K562 (cell line): ENCODE results near the gene SDC1. TPM values are rescaled to one million over a fixed set of nuclear protein-coding genes. Genes with fewer than 3 reads are reported as not detected.

Experiments used
- ATAC-seq: fragments of 200-7000 bp; cut with Tn5 transposase; 3 replicates; pipeline ENCODE4 v1.9.1; 2020; ENCODE audit warnings: moderate library complexity
- BruUV-seq: library from RNA; stranded (reverse); fragments of 400-500 nt; replicated peaks from 2 replicates; lab custom pipeline; 2021; lab: Mats Ljungman, UMichigan
- CTCF ChIA-PET: fragments of 300-600 bp; formaldehyde crosslinking; extraction: SDS; loops from one replicate; lab custom pipeline; 2021; ENCODE audit warnings: low intra/inter-chr PET ratio; lab: Yijun Ruan, JAX
- POLR2A ChIA-PET: fragments of 300-600, 350-650 bp; sonication (Branson Sonifier 250); formaldehyde crosslinking; extraction: SDS; loops from one replicate; lab custom pipeline; 2021; ENCODE audit warnings: antibody characterized with exemption, inconsistent platforms; lab: Yijun Ruan, JAX
- DNase-seq, 4 experiments: peaks; one replicate each; pipeline versions ENCODE4 v3.0.0 to v3.0.0-alpha.2; 2011 to 2018; ENCODE audit warnings: low spot score in 3 of 4, mixed read lengths in 3 of 4; ENCODE audit errors: extremely low read depth in 1 of 4
- FAIRE-seq: peaks from 2 replicates; lab custom pipeline; 2011; peaks lifted over from hg19 to GRCh38; lab: Jason Lieb, UNC
- H2AFZ ChIP-seq: 2 replicates; pipeline ENCODE4 v1.6.0; 2011; ENCODE audit warnings: low read depth, low read length, control low read depth, inconsistent platforms
- H3K27ac ChIP-seq: fragments of 200-600 bp; 3 replicates; pipeline ENCODE4 v1.8.0; 2011; ENCODE audit warnings: low read depth, mild to moderate bottlenecking, control low read depth, inconsistent platforms, low read length, moderate library complexity, mixed read lengths; ENCODE audit errors: extremely low read depth
- H3K27me3 ChIP-seq, 2 experiments: fragments of 300-600 bp in 1 of 2; 2 replicates in 1 of 2; 3 replicates in 1 of 2; pipeline versions ENCODE4 v1.6.0 to v1.8.0; 2011; ENCODE audit warnings: inconsistent platforms in 2 of 2, low read length in 2 of 2, mild to moderate bottlenecking in 1 of 2, mixed read lengths in 1 of 2, moderate library complexity in 1 of 2; ENCODE audit not compliant: control insufficient read depth in 2 of 2, insufficient read depth in 2 of 2
- H3K36me3 ChIP-seq: fragments of 300-600 bp; 3 replicates; pipeline ENCODE4 v1.8.0; 2011; ENCODE audit warnings: mild to moderate bottlenecking, low read length, inconsistent platforms; ENCODE audit not compliant: control insufficient read depth, insufficient read depth
- H3K4me1 ChIP-seq, 2 experiments: fragments of 200-600 bp in 1 of 2; replicated peaks in 1 of 2; 2 replicates in 1 of 2; 3 replicates in 1 of 2; pipeline versions ENCODE4 v1.5.1 to v1.8.0; 2011; ENCODE audit warnings: inconsistent platforms in 2 of 2, low read length in 2 of 2, mild to moderate bottlenecking in 1 of 2, mixed read lengths in 1 of 2, moderate library complexity in 1 of 2; ENCODE audit not compliant: control insufficient read depth in 2 of 2, insufficient read depth in 2 of 2
- H3K4me2 ChIP-seq: 2 replicates; pipeline ENCODE4 v1.6.1; 2011; ENCODE audit warnings: low read length, control low read depth, inconsistent platforms, mixed read lengths; ENCODE audit not compliant: insufficient read depth
- H3K4me3 ChIP-seq: fragments of 200-600 bp; sonication (generic), shearing (Covaris generic); 2 replicates; pipeline ENCODE4 v1.5.1; 2016; ENCODE audit warnings: control low read depth, inconsistent platforms
- H3K79me2 ChIP-seq: fragments of 200-600 bp; 3 replicates; pipeline ENCODE4 v1.8.0; 2011; ENCODE audit warnings: low read length, inconsistent platforms; ENCODE audit not compliant: control insufficient read depth, insufficient read depth
- H3K9ac ChIP-seq, 2 experiments: 2 replicates each; pipeline versions ENCODE4 v1.6.0 to v1.6.1; 2011; ENCODE audit warnings: low read depth in 2 of 2, low read length in 2 of 2, control low read depth in 1 of 2, inconsistent platforms in 1 of 2, mild to moderate bottlenecking in 1 of 2, mixed read lengths in 1 of 2; ENCODE audit not compliant: insufficient read depth in 1 of 2
- H3K9me1 ChIP-seq: one replicate; pipeline ENCODE4 v1.6.0; 2011; ENCODE audit warnings: inconsistent platforms, mild to moderate bottlenecking, low read length, moderate library complexity; ENCODE audit not compliant: control insufficient read depth, insufficient read depth
- H3K9me3 ChIP-seq: replicated peaks from 2 replicates; pipeline ENCODE4 v1.5.1; 2011; ENCODE audit warnings: low read depth, low read length, inconsistent platforms; ENCODE audit not compliant: control insufficient read depth, insufficient read depth
- H4K20me1 ChIP-seq: replicated peaks from 2 replicates; pipeline ENCODE4 v1.6.1; 2011; ENCODE audit warnings: low read length, inconsistent platforms, mixed read lengths; ENCODE audit not compliant: control insufficient read depth, insufficient read depth
- DMBX1 ChIP-seq: fragments of 250-450 bp; sonication (Bioruptor Pico); IDR thresholded peaks from 2 replicates; pipeline ENCODE4 v1.8.0; 2022; ENCODE audit warnings: inconsistent platforms, mild to moderate bottlenecking, moderate library complexity, borderline replicate concordance
- DNMT1 ChIP-seq: fragments of 450-650 bp; IDR thresholded peaks from 2 replicates; pipeline ENCODE4 v1.6.1; 2016; ENCODE audit warnings: antibody characterized with exemption, mild to moderate bottlenecking
- JUNB ChIP-seq: fragments of 450-650 bp; formaldehyde crosslinking; conservative IDR thresholded peaks from 2 replicates; pipeline ENCODE4 v1.4.0; 2020; ENCODE audit warnings: mild to moderate bottlenecking
- SMARCA5 ChIP-seq: fragments of 450-650 bp; IDR thresholded peaks from 2 replicates; pipeline ENCODE4 v1.6.1; 2016
- TBP ChIP-seq: optimal IDR thresholded peaks from 2 replicates; pipeline ENCODE3; 2011; ENCODE audit warnings: low read depth, low read length, improper control_type of control experiment
- TEAD4 ChIP-seq, 2 experiments: sonication (generic) in 1 of 2; formaldehyde crosslinking in 1 of 2; IDR thresholded peaks; 2 replicates each; pipeline versions ENCODE4 v1.6.1 to v1.8.0; 2012 to 2022; ENCODE audit warnings: borderline replicate concordance in 1 of 2, inconsistent platforms in 1 of 2, low read length in 1 of 2, mild to moderate bottlenecking in 1 of 2, missing genetic modification reagents in 1 of 2
- WGBS: fragments of 100-300 bp; shearing (Covaris generic); methylation state at CpG from one replicate; pipeline ENCODE4 v1.1.6; 2016; ENCODE audit warnings: low coverage, mixed read lengths; ENCODE audit not compliant: insufficient coverage; ENCODE audit errors: missing lambda C conversion rate; 5-methylcytosine and 5-hydroxymethylcytosine counted together
- in situ Hi-C: fragments of 300-500 bp; cut with MboI; formaldehyde crosslinking; loops from 4 replicates; pipeline ENCODE4 v1.15.0; 2018; ENCODE audit warnings: inconsistent platforms, mixed read lengths
- intact Hi-C: fragments of 100-400 bp; cut with micrococcal nuclease; formaldehyde crosslinking; loops from 2 replicates; pipeline ENCODE4 v1.14.2; 2022
- polyA plus RNA-seq, 8 experiments: library from polyadenylated mRNA; depleted of rRNA in 4 of 8; stranded (reverse) in 5 of 8; unstranded in 3 of 8; fragments of >200 nt; fragmentation: Nextera tagmentation in 2 of 8; fragmentation: Illumina TruSeq in 1 of 8; extraction: Ambion mirVana in 2 of 8; extraction: Trizol in 1 of 8; gene quantifications; 2 replicates each; pipeline versions ENCODE4 v1.2.1 to v1.2.3, GENCODE V29; 2011 to 2014; ENCODE audit warnings: inconsistent platforms in 1 of 8, missing spikeins in 1 of 8
- total RNA-seq, 7 experiments: library from RNA; depleted of rRNA in 6 of 7; stranded (reverse); fragments of >200 nt in 6 of 7; fragmentation: Illumina TruSeq in 2 of 7; extraction: Trizol in 2 of 7; gene quantifications; 2 replicates each; pipeline versions ENCODE4 v1.2.1 to v1.2.3, GENCODE V29; 2011 to 2021; ENCODE audit warnings: low replicate concordance in 1 of 7
- TF ChIP-seq, protein P1 (sequence below): sonication (generic); formaldehyde crosslinking; IDR thresholded peaks from 2 replicates; pipeline ENCODE4 v1.9.0; 2022; ENCODE audit warnings: mild to moderate bottlenecking, missing genetic modification reagents
- TF ChIP-seq, protein P2 (sequence below): fragments of 200-800 bp; sonication (Bioruptor generic); IDR thresholded peaks from 2 replicates; pipeline ENCODE4 v1.6.1; 2017; ENCODE audit warnings: missing genetic modification characterization, missing compliant biosample characterization
- TF ChIP-seq, protein P3 (sequence below): fragments of 450-650 bp; IDR thresholded peaks from 2 replicates; pipeline ENCODE4 v1.6.1; 2014; ENCODE audit warnings: low read depth, mild to moderate bottlenecking, moderate library complexity, borderline replicate concordance

The SDC1 gene
- total and polyA plus RNA-seq, 9 of the 15 experiments (the other 6 are each of a cell fraction or from before 2014, with no cell fraction given): 0.06 to 2.7 (median 0.49) TPM

DNA sequence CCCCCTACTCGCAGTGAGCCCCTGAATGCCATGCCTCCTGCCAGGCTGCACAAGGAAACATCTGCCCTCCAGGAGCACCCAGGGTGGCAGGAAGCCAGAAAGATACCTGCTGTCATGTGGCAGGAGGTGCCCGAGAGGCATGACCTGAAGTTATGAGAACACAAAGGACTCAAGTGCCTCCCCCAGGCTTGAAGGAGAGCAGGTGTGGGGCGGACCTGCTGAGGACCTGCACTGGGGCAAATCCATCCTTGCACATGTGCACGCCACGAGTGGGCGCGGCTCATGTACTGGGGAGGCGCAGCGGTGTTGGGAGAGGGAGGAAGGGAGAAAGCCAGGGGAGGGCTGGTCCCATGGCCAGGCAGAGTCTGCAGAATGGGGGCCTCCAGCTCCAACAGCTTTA lies 26.9 kb downstream of the SDC1 start:
- no peak overlapping the region for H3K4me2 ChIP-seq
- 7% methylated on average over 8 of the region's 9 CpGs for WGBS
- H3K79me2 ChIP-seq: no peaks in the 10 kb centered on the region
- ChIA-PET CTCF (no interaction called here), POLR2A (interaction anchor here (1.2 kb wide), 1 partner anchor 13 kb away, joined by 3 read pairs; no protein-coding TSS in a partner anchor)
- TF ChIP-seq, protein P1, sequence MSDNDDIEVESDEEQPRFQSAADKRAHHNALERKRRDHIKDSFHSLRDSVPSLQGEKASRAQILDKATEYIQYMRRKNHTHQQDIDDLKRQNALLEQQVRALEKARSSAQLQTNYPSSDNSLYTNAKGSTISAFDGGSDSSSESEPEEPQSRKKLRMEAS (CRISPR knock-in tag): 0 out of 2 replicates have a peak, but pooled peaks have one; percentile 23
- TF ChIP-seq TBP: no peak
- H2AFZ ChIP-seq: no peak overlapping the region
- FAIRE-seq (no peak), DNase-seq (no peak), ATAC-seq (no peak)
- H4K20me1 ChIP-seq: 0 out of 2 replicates have a peak, but pooled peaks cover 4% of the 10 kb centered on the region
- H3K9me3 ChIP-seq: no peaks in the 10 kb centered on the region
- no peak overlapping the region for H3K4me3 ChIP-seq
- BruUV-seq: no TSS peak
- H3K27ac ChIP-seq: no peak overlapping the region
- H3K36me3 ChIP-seq: no peaks in the 10 kb centered on the region
- intact Hi-C loops: no loop called here
- H3K9ac ChIP-seq: 0 out of 4 replicates have a peak overlapping the region, but pooled peaks of 1 of the 2 experiments have one; percentile 33
- H3K27me3 ChIP-seq: peaks cover 17 to 58% of the 10 kb centered on the region in 2 experiments; a peak in 4 of 5 replicates
- no peaks in the 10 kb centered on the region for H3K9me1 ChIP-seq
- in situ Hi-C loops: no loop called here
- peaks cover 0 to 8% of the 10 kb centered on the region in 2 experiments; a peak in 2 of 5 replicates for H3K4me1 ChIP-seq

DNA sequence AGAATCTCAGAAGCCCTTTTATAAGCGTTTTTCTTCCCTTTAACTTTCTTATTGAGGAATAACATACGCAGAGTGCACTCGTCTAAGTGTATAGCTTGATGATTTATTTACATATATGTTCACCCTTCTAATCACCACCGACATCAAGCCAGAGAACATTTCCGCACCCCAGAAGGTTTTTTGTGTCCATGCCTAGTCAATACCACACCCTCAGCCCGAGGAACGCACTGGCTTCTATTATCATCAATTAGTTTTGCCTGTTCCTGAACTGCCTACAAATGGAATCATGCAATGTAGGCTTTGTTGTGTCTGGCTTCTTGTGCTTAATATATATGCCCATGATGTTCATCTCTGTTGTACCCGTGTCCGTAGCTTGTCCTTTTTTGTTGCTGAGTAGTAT lies 27.7 kb downstream of the SDC1 start:
- intact Hi-C loops: no loop called here
- peaks cover 0 to 4% of the 10 kb centered on the region in 2 experiments; a peak in 1 of 5 replicates for H3K4me1 ChIP-seq
- H4K20me1 ChIP-seq: 0 out of 2 replicates have a peak, but pooled peaks cover 1% of the 10 kb centered on the region
- H3K36me3 ChIP-seq: no peaks in the 10 kb centered on the region
- POLR2A ChIA-PET: interaction anchor here (0.8 kb wide), 1 partner anchor 11 kb away, joined by 3 read pairs; no protein-coding TSS in a partner anchor
- 23% methylated on average over 9 of the region's 9 CpGs for WGBS
- no peak overlapping the region for H2AFZ ChIP-seq
- CTCF ChIA-PET: no interaction called here
- in situ Hi-C loops: no loop called here
- no peak overlapping the region for H3K27ac ChIP-seq
- H3K9me3 ChIP-seq: no peaks in the 10 kb centered on the region
- no peaks in the 10 kb centered on the region for H3K79me2 ChIP-seq
- no peaks in the 10 kb centered on the region for H3K9me1 ChIP-seq
- no TSS peak for BruUV-seq
- H3K27me3 ChIP-seq: peaks cover 17 to 50% of the 10 kb centered on the region in 2 experiments; a peak in 4 of 5 replicates
- no peak overlapping the region for H3K9ac ChIP-seq
- ATAC-seq (no peak), DNase-seq (no peak), FAIRE-seq (no peak)
- no peak overlapping the region for H3K4me2 ChIP-seq
- H3K4me3 ChIP-seq: no peak overlapping the region
- TF ChIP-seq SMARCA5 (no peak), JUNB (CRISPR knock-in tag) (no peak), DMBX1 (no peak), DNMT1 (no peak), TEAD4 (IDR thresholded peaks at IDR 0.05; ENCODE audit: low read length) (no peak), TEAD4 (CRISPR knock-in tag; IDR thresholded peaks at IDR 0.05; ENCODE audit: borderline replicate concordance) (no peak)
- TF ChIP-seq, protein P2, sequence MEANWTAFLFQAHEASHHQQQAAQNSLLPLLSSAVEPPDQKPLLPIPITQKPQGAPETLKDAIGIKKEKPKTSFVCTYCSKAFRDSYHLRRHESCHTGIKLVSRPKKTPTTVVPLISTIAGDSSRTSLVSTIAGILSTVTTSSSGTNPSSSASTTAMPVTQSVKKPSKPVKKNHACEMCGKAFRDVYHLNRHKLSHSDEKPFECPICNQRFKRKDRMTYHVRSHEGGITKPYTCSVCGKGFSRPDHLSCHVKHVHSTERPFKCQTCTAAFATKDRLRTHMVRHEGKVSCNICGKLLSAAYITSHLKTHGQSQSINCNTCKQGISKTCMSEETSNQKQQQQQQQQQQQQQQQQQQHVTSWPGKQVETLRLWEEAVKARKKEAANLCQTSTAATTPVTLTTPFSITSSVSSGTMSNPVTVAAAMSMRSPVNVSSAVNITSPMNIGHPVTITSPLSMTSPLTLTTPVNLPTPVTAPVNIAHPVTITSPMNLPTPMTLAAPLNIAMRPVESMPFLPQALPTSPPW (CRISPR knock-in tag): no peak
- TF ChIP-seq, protein P3, sequence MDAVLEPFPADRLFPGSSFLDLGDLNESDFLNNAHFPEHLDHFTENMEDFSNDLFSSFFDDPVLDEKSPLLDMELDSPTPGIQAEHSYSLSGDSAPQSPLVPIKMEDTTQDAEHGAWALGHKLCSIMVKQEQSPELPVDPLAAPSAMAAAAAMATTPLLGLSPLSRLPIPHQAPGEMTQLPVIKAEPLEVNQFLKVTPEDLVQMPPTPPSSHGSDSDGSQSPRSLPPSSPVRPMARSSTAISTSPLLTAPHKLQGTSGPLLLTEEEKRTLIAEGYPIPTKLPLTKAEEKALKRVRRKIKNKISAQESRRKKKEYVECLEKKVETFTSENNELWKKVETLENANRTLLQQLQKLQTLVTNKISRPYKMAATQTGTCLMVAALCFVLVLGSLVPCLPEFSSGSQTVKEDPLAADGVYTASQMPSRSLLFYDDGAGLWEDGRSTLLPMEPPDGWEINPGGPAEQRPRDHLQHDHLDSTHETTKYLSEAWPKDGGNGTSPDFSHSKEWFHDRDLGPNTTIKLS: no peak
